Sigmoid colon (tissue), 4 donors: ENCODE data around the gene FUS.

Source experiments
- EP300 ChIP-seq, 4 donors: sonication (generic); formaldehyde crosslinking; IDR thresholded peaks; one replicate each; pipeline ENCODE4 v1.6.1; 2017; ENCODE audit warnings: antibody characterized with exemption in 4 of 4
- POLR2A ChIP-seq, 2 donors: fragments of 450-650 bp; IDR thresholded peaks; one replicate each; pipeline ENCODE4 v1.6.1; 2016; ENCODE audit warnings: antibody characterized with exemption in 2 of 2, mild to moderate bottlenecking in 2 of 2, moderate library complexity in 2 of 2
- POLR2AphosphoS5 ChIP-seq, 4 donors: sonication (generic); formaldehyde crosslinking; IDR thresholded peaks; one replicate each; pipeline ENCODE4 v1.6.1; 2017; ENCODE audit warnings: antibody characterized with exemption in 4 of 4

DNA sequence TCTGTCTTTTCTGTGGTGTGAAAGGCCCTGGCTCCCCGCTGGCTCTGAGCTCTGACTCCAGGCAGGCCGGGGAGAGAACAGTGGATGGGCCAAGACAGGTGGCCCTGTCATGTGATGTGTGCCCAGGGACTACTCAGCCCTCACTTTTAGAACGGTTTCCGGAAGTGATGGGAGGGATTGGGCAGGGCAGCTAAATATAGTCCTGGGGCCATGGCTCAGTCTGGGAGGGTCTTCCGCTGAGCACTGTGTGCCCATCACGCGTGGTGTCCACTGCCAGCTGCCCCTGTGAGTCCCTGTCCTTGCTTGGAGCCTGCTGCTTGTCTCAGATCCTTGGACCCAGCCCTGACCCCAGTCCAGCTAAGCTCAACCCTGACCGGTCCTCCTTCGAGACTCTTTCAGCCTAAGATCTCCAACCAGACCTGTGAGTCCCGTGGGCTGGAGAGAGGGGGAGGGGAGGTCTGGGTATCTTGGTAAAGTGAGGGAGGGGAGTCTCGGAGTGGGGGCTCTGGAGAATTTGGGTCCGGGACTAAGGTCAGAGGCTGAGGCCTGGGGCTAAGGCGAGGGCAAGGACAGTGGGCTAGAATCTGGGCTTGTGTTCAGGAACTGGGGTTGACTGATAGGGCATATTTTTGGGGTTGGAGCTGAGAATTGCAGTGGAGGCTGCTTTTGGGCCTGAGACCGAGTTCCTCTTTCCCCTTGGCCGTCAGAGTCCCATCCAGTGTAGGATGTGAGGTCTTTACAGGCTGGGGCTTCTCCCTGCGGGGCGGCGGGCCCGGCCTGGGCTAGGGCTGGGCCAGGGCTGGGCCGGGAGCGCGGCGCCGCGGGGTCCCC lies 34.2 kb downstream of the FUS start, which contains the start of gene TRIM72:
- TF ChIP-seq POLR2AphosphoS5 (IDR thresholded peaks at IDR 0.05) (no peak), POLR2A (IDR thresholded peaks at IDR 0.05) (no peak), EP300 (IDR thresholded peaks at IDR 0.05) (no peak)
